Keratinocyte (primary cell): ENCODE results near the gene TTBK1.

ENCODE experiments used
- CTCF ChIP-seq, 3 experiments: IDR thresholded peaks in 1 of 3; conservative IDR thresholded peaks in 1 of 3; optimal IDR thresholded peaks in 1 of 3; 2 replicates in 2 of 3; 3 replicates in 1 of 3; pipeline versions ENCODE3 to v1.5.1; 2011; ENCODE audit warnings: low read length in 3 of 3, mild to moderate bottlenecking in 3 of 3, moderate library complexity in 2 of 3, control low read depth in 1 of 3, inconsistent platforms in 1 of 3; ENCODE audit not compliant: insufficient read depth in 2 of 3; ENCODE audit errors: extremely low read depth in 1 of 3
- EZH2 ChIP-seq: IDR thresholded peaks from one replicate; pipeline ENCODE4 v1.6.1; 2012; ENCODE audit warnings: inconsistent platforms, mild to moderate bottlenecking, low read length, moderate library complexity

DNA sequence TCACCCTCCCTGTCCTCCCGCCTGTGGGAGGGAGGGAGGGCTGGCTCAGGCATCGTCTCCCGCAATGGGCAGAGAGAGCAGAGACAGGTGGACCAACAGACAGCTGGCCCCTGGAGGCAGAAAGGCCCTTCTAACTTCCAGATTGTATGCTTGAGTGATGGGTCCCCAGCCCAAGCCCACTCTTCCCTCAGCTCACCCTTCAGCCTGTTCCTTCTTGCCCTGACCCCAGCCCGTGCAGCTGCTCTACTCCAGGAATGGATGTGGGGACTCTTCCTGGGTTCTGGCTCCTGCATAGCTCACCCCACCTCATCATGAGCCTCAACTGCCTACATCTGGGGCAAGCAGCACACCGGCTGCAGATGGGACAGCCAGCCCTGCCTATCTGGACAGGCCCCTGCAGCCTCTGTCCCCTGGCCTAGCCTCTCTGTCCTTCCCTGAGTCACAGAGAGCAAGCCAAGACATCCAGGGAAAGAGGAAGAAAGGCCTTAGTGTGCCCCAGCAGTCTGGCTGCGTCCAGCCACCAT, 43.2 kb downstream of the TTBK1 start:
- TF ChIP-seq CTCF (optimal IDR thresholded peaks at IDR 0.05 in 1 of 3, IDR thresholded peaks at IDR 0.05 in 1 of 3, conservative IDR thresholded peaks at IDR 0.05 in 1 of 3; ENCODE audit: extremely low read depth in 1 of 3, insufficient read depth in 2 of 3, low read length in 3 of 3) (no peak), EZH2 (no peak)
